GM12891 (cell line): ENCODE data around the gene OLFM1.
A peak's percentile ranks its signal among the peaks of the same experiment; 100 is the strongest.

Experiments used
- DNase-seq: peaks from one replicate; pipeline ENCODE4 v3.0.0; 2011; ENCODE audit warnings: low spot score; ENCODE audit not compliant: insufficient read length
- FAIRE-seq: peaks from 2 replicates; lab custom pipeline; 2011; peaks lifted over from hg19 to GRCh38; lab: Jason Lieb, UNC
- PAX5 ChIP-seq: IDR thresholded peaks from 2 replicates; pipeline ENCODE4 v1.6.1; 2011; ENCODE audit warnings: low read length, moderate library complexity, mild to moderate bottlenecking; ENCODE audit not compliant: insufficient read depth, severe bottlenecking
- POLR2A ChIP-seq: IDR thresholded peaks from 2 replicates; pipeline ENCODE4 v1.6.1; 2011; ENCODE audit warnings: low read depth, low read length, control low read depth
- POLR2AphosphoS5 ChIP-seq: IDR thresholded peaks from 2 replicates; pipeline ENCODE4 v1.6.1; 2011; ENCODE audit warnings: low read depth, low read length, control low read depth
- POU2F2 ChIP-seq: IDR thresholded peaks from 2 replicates; pipeline ENCODE4 v1.6.1; 2011; ENCODE audit warnings: low read depth, mild to moderate bottlenecking, control low read depth, low read length, moderate library complexity
- SPI1 ChIP-seq: IDR thresholded peaks from 2 replicates; pipeline ENCODE4 v1.6.1; 2011; ENCODE audit warnings: low read depth, low read length, control low read depth
- TAF1 ChIP-seq: IDR thresholded peaks from 2 replicates; pipeline ENCODE4 v1.6.1; 2011; ENCODE audit warnings: low read depth, low read length, control low read depth

OLFM1 gene

GRCh38 chr9:135086597-135087488, 625 bp upstream of the OLFM1 start:
- DNase-seq = no peak
- FAIRE-seq = no peak
- TF ChIP-seq POLR2AphosphoS5 (no peak), POU2F2 (no peak), SPI1 (no peak), TAF1 (no peak), PAX5 (no peak), POLR2A (no peak)

DNA sequence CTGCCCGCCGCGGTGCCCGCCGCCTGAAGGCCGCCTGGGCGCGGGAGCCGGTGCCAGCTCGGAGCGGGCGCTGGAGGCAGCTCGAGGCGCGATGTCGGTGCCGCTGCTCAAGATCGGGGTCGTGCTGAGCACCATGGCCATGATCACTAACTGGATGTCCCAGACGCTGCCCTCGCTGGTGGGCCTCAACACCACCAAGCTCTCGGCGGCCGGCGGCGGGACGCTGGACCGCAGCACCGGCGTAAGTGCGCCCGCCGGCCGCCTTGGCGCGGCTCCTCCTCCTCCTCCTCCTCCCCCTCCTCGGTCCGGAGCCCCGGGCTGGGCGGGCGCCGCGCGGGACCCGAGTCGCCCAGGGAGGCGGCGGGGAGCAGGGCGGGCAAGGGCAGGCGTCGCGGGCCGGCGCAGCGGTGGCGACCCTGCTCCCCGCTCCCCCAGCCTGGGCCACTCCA, 455 bp downstream of the OLFM1 start:
- TF ChIP-seq POU2F2 = no peak
- no peak for TF ChIP-seq TAF1
- no peak for TF ChIP-seq PAX5
- TF ChIP-seq SPI1 = no peak
- no peak for TF ChIP-seq POLR2AphosphoS5
- no peak for TF ChIP-seq POLR2A
- no peak for DNase-seq
- FAIRE-seq = no peak

GRCh38 chr9:135088348-135088978, 995 bp downstream of the OLFM1 start:
- FAIRE-seq (no peak), DNase-seq (no peak)
- TF ChIP-seq POLR2AphosphoS5 (no peak), PAX5 (no peak)

- FAIRE-seq (no peak), DNase-seq (no peak)
- TF ChIP-seq TAF1 (no peak), SPI1 (no peak), POLR2A (no peak), PAX5 (no peak), POU2F2 (no peak), POLR2AphosphoS5 (no peak)
Observed at GRCh38 chr9:135088979-135089847, 1.7 kb downstream of the OLFM1 start.

DNA sequence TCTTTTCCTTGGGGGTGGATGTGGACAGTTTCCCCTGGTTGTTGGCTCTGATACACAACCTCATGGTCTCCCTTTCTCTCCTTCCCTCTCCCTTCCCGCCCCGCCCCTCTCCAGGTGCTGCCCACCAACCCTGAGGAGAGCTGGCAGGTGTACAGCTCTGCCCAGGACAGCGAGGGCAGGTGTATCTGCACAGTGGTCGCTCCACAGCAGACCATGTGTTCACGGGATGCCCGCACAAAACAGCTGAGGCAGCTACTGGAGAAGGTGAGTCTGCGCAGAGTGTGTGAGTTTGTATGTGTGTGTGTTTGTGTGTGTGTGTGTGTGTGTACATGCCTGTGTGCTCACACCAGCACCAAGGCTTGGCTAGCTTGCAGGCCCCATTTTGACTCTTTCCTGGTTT, 2.6 kb downstream of the OLFM1 start:
- TF ChIP-seq SPI1 (no peak), POLR2AphosphoS5 (no peak), TAF1 (no peak), POLR2A (no peak), PAX5 (no peak), POU2F2 (no peak)
- DNase-seq (no peak), FAIRE-seq (no peak)

- no peak for TF ChIP-seq POLR2A
- no peak for FAIRE-seq
- DNase-seq = no peak
Observed at GRCh38 chr9:135090547-135090946, 3.1 kb downstream of the OLFM1 start.

DNA sequence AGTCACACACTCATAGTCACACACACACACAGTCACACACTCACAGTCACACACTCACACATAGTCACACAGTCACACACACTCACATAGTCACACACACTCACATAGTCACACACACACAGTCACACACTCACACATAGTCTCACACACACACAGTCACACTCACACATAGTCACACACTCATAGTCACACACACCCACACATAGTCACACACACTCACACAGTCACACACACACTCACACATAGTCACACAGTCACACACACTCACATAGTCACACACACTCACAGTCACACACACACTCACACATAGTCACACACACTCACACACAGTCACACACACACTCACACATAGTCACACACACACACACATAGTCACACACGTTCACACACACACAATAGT, 4.1 kb downstream of the OLFM1 start:
- TF ChIP-seq TAF1 (no peak), PAX5 (no peak), POLR2A (no peak), SPI1 (no peak), POU2F2 (no peak), POLR2AphosphoS5 (no peak)
- FAIRE-seq (peak; percentile 90), DNase-seq (no peak)

DNA sequence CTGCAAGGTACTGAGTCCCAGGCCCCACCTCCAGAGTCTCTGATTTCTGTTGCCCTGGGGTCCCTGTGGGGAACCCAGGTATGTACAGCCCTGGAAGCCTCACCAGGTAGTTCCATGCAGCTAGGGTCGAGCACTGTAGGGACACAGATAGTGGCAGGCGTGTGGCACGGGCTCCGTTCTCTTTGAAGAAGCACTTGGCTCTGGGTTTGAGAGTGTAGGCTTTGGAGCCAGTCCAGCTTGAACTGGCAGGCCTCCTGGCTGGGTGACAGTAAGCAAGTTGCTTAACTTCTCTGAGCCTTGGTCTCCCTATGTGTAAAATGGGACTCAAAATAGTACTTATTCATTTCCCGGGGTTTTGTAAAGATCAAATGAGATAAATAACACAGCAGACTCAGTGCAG, 5.6 kb downstream of the OLFM1 start:
- DNase-seq (no peak), FAIRE-seq (no peak)
- no peak for TF ChIP-seq TAF1
- no peak for TF ChIP-seq PAX5
- TF ChIP-seq SPI1 = no peak
- no peak for TF ChIP-seq POU2F2
- TF ChIP-seq POLR2AphosphoS5 = no peak
- no peak for TF ChIP-seq POLR2A

- no peak for DNase-seq
- no peak for TF ChIP-seq POU2F2
- no peak for TF ChIP-seq POLR2AphosphoS5
- no peak for TF ChIP-seq SPI1
- TF ChIP-seq PAX5 = no peak
- TF ChIP-seq POLR2A = no peak
- no peak for TF ChIP-seq TAF1
- no peak for FAIRE-seq
Observed at GRCh38 chr9:135093911-135094584, 6.6 kb downstream of the OLFM1 start.
